OCI-LY7 (cell line): ENCODE measurements around the gene FTO.

Experiments used
- CTCF ChIP-seq: fragments of 200-600 bp; sonication (generic); conservative IDR thresholded peaks from 2 replicates; pipeline ENCODE4 v1.5.1; 2014; ENCODE audit warnings: mild to moderate bottlenecking, antibody characterized with exemption, low read length, moderate library complexity, mixed read lengths
- EZH2phosphoT487 ChIP-seq: fragments of 200-600 bp; sonication (generic); IDR thresholded peaks from 2 replicates; pipeline ENCODE4 v1.6.1; 2018; ENCODE audit warnings: low read depth, borderline replicate concordance, mild to moderate bottlenecking, mixed run types, antibody characterized with exemption, low read length, moderate library complexity, mixed read lengths

GRCh38 chr16:54152362-54153239 is 448.6 kb downstream of the FTO start:
- TF ChIP-seq CTCF, result no peak
- no peak for TF ChIP-seq EZH2phosphoT487
